H9 (cell line): ENCODE results near the gene C6orf136. TPM values are rescaled to one million over a fixed set of nuclear protein-coding genes. Genes with fewer than 3 reads are reported as not detected.

Source experiments
- DNase-seq: peaks from one replicate; pipeline ENCODE4 v3.0.0-alpha.2; 2017
- H2AFZ ChIP-seq: one replicate; pipeline ENCODE4 v1.6.1; 2013; ENCODE audit warnings: mild to moderate bottlenecking, low read length, control low read depth, moderate library complexity
- H2AK5ac ChIP-seq: 2 replicates; pipeline ENCODE4 v1.6.1; 2013; ENCODE audit warnings: low read length, control low read depth, mixed read lengths; ENCODE audit not compliant: insufficient read length
- H2BK120ac ChIP-seq: one replicate; pipeline ENCODE4 v1.6.1; 2013; ENCODE audit warnings: low read depth, mild to moderate bottlenecking, low read length, control low read depth, inconsistent platforms; ENCODE audit not compliant: poor library complexity, severe bottlenecking
- H2BK12ac ChIP-seq: 2 replicates; pipeline ENCODE4 v1.6.1; 2013; ENCODE audit warnings: low read length, control low read depth, mixed read lengths, low read depth; ENCODE audit not compliant: insufficient read length
- H2BK15ac ChIP-seq: 2 replicates; pipeline ENCODE4 v1.6.1; 2013; ENCODE audit warnings: low read depth, low read length, control low read depth
- H2BK20ac ChIP-seq: one replicate; pipeline ENCODE4 v1.6.1; 2013; ENCODE audit warnings: low read depth, mild to moderate bottlenecking, low read length, control low read depth, inconsistent platforms; ENCODE audit not compliant: poor library complexity, severe bottlenecking
- H2BK5ac ChIP-seq: 2 replicates; pipeline ENCODE4 v1.6.1; 2013; ENCODE audit warnings: low read length, control low read depth, mixed read lengths; ENCODE audit not compliant: insufficient read length
- H3K14ac ChIP-seq: 2 replicates; pipeline ENCODE4 v1.6.1; 2013; ENCODE audit warnings: low read length, control low read depth; ENCODE audit not compliant: insufficient read depth
- H3K18ac ChIP-seq: 2 replicates; pipeline ENCODE4 v1.6.1; 2013; ENCODE audit warnings: low read depth, mild to moderate bottlenecking, mixed read lengths, low read length, control low read depth; ENCODE audit not compliant: insufficient read length
- H3K23ac ChIP-seq: 2 replicates; pipeline ENCODE4 v1.6.1; 2013; ENCODE audit warnings: low read length, control low read depth, mixed read lengths, low read depth; ENCODE audit not compliant: insufficient read length
- H3K23me2 ChIP-seq: 2 replicates; pipeline ENCODE4 v1.6.1; 2013; ENCODE audit warnings: low read depth, mild to moderate bottlenecking, mixed read lengths, low read length, control low read depth; ENCODE audit not compliant: insufficient read length, poor library complexity, severe bottlenecking
- H3K27ac ChIP-seq: 2 replicates; pipeline ENCODE4 v1.5.1; 2013; ENCODE audit warnings: low read length, control low read depth, mixed read lengths, low read depth; ENCODE audit not compliant: insufficient read length
- H3K27me3 ChIP-seq: 2 replicates; pipeline ENCODE4 v1.6.1; 2013; ENCODE audit warnings: low read length, control low read depth, inconsistent platforms; ENCODE audit not compliant: insufficient read depth
- H3K4ac ChIP-seq: 2 replicates; pipeline ENCODE4 v1.6.1; 2013; ENCODE audit warnings: low read depth, mild to moderate bottlenecking, control low read depth, inconsistent platforms, low read length, moderate library complexity
- H3K4me1 ChIP-seq: 2 replicates; pipeline ENCODE4 v1.6.1; 2013; ENCODE audit warnings: low read length, control low read depth, inconsistent platforms; ENCODE audit not compliant: insufficient read depth
- H3K4me2 ChIP-seq: 2 replicates; pipeline ENCODE4 v1.6.1; 2013; ENCODE audit warnings: low read length, control low read depth, mixed read lengths; ENCODE audit not compliant: insufficient read length, insufficient read depth
- H3K56ac ChIP-seq: 2 replicates; pipeline ENCODE4 v1.6.1; 2013; ENCODE audit warnings: low read depth, mild to moderate bottlenecking, mixed read lengths, low read length, control low read depth; ENCODE audit not compliant: insufficient read length
- H3K79me1 ChIP-seq: 2 replicates; pipeline ENCODE4 v1.6.1; 2013; ENCODE audit warnings: low read depth, mild to moderate bottlenecking, moderate library complexity, low read length, control low read depth, inconsistent platforms; ENCODE audit not compliant: insufficient read depth, poor library complexity, severe bottlenecking
- H3K79me2 ChIP-seq: 2 replicates; pipeline ENCODE4 v1.6.1; 2013; ENCODE audit warnings: low read length, control low read depth, inconsistent platforms; ENCODE audit not compliant: insufficient read depth
- H3K9ac ChIP-seq: 2 replicates; pipeline ENCODE4 v1.6.1; 2013; ENCODE audit warnings: low read length, control low read depth, mixed read lengths; ENCODE audit not compliant: insufficient read length; ENCODE audit errors: extremely low read depth
- H3K9me3 ChIP-seq: one replicate; pipeline ENCODE4 v1.6.1; 2013; ENCODE audit warnings: low read depth, low read length, inconsistent platforms; ENCODE audit not compliant: control insufficient read depth
- H3T11ph ChIP-seq: one replicate; pipeline ENCODE4 v1.6.1; 2013; ENCODE audit warnings: mild to moderate bottlenecking, low read length, control low read depth, inconsistent platforms
- H4K20me1 ChIP-seq: one replicate; pipeline ENCODE4 v1.6.1; 2013; ENCODE audit not compliant: control insufficient read depth, insufficient read length, insufficient read depth
- H4K5ac ChIP-seq: 2 replicates; pipeline ENCODE4 v1.6.1; 2013; ENCODE audit warnings: low read depth, mild to moderate bottlenecking, mixed read lengths, low read length, control low read depth; ENCODE audit not compliant: insufficient read length
- H4K8ac ChIP-seq: replicated peaks from 2 replicates; pipeline ENCODE4 v1.6.1; 2013; ENCODE audit warnings: low read length, control low read depth, mixed read lengths, low read depth; ENCODE audit not compliant: insufficient read length
- H4K91ac ChIP-seq: 2 replicates; pipeline ENCODE4 v1.6.1; 2013; ENCODE audit warnings: low read depth, mild to moderate bottlenecking, moderate library complexity, mixed read lengths, low read length, control low read depth; ENCODE audit not compliant: insufficient read length
- H3K27ac Mint-ChIP-seq, 3 experiments: 2 replicates in 2 of 3; 3 replicates in 1 of 3; pipeline ENCODE4 v1.8.0; 2020 to 2021; ENCODE audit warnings: mixed read lengths in 3 of 3, mild to moderate bottlenecking in 1 of 3, moderate library complexity in 1 of 3
- H3K27me3 Mint-ChIP-seq: 2 replicates; pipeline ENCODE4 v1.8.0; 2021; ENCODE audit warnings: low read depth, mild to moderate bottlenecking, moderate library complexity, mixed read lengths
- H3K36me3 Mint-ChIP-seq, 3 experiments: 2 replicates in 2 of 3; 3 replicates in 1 of 3; pipeline ENCODE4 v1.8.0; 2020 to 2021; ENCODE audit warnings: low read depth in 3 of 3, mixed read lengths in 3 of 3; ENCODE audit not compliant: insufficient read depth in 1 of 3
- H3K4me1 Mint-ChIP-seq, 2 experiments: 2 replicates each; pipeline ENCODE4 v1.8.0; 2020; ENCODE audit warnings: mixed read lengths in 2 of 2
- H3K4me3 Mint-ChIP-seq, 2 experiments: 2 replicates in 1 of 2; 3 replicates in 1 of 2; pipeline ENCODE4 v1.8.0; 2020 to 2021; ENCODE audit warnings: mild to moderate bottlenecking in 2 of 2, mixed read lengths in 2 of 2, moderate library complexity in 1 of 2
- H3K9me3 Mint-ChIP-seq, 2 experiments: 2 replicates in 1 of 2; 3 replicates in 1 of 2; pipeline ENCODE4 v1.8.0; 2020; ENCODE audit warnings: mild to moderate bottlenecking in 2 of 2, mixed read lengths in 2 of 2, moderate library complexity in 1 of 2
- WGBS: extraction: QIAGEN DNeasy Blood & Tissue Kit; methylation state at CpG from one replicate; pipeline ENCODE4 v1.1.7; 2013; ENCODE audit warnings: missing lambda C conversion rate, low lambda C conversion rate, mixed read lengths; ENCODE audit not compliant: insufficient read length; ENCODE audit errors: extremely low coverage; 5-methylcytosine and 5-hydroxymethylcytosine counted together
- total RNA-seq: library from RNA; stranded (reverse); gene quantifications from 2 replicates; pipeline ENCODE4 v1.2.1, GENCODE V29; 2021
- TF ChIP-seq, protein P1 (sequence below): fragments of 200-600 bp; sonication (generic); conservative IDR thresholded peaks from 3 replicates; pipeline ENCODE4 v1.8.0; 2021; ENCODE audit warnings: antibody characterized with exemption, mild to moderate bottlenecking

C6orf136 gene
- total RNA-seq, 1 experiment from 2014 or later = 22.2 TPM

DNA sequence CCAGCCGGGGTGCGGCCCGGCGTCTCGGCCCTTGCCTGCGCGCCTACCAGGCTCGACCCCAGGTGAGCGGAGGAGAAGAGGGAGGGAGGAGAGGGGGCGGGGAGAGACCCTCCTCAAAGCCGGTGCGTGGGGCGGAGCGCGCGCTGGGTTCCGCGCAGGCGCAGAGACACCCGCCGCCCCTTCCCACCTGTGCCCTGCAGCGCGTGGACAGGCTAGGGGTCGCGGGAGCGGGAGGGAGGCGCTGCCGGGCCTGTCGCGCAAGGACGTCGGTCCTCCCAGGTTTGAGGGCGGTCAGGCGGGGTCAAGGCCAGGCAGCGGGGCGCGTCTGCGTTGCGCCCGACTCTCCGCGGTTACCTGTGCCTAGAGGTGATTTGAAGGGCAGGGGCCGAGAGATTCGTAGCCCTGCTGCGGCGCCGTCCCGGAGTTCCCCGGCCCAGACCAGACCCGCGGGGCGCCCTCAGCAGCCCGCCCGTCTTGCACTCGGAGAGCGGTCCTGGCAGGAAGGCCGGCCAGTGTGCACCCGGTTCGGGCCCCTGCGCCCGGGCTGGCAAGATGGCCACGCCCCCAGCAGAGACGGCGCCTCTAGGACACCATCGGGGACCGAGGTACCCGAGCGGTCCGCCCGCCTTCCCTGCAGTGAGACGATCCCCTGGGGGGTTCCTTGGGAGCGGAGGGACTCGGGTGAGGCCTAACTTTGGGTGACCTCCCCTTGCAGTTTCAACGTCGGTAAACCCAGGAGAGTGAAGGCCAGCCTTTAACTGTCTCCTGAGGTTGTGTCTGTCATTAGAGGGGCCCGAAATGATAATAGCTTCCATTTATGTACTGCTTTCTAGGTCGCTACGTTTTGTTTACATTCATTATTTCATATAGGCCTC, 546 bp downstream of the C6orf136 start:
- Histone ChIP-seq H2AFZ (no peak overlapping the region), H3T11ph (no peak overlapping the region), H3K79me2 (no peaks in the 10 kb centered on the region), H2BK15ac (no peak overlapping the region), H3K4me2 (peak overlapping the region; percentile 76), H4K8ac (no peak overlapping the region), H4K91ac (no peak overlapping the region), H3K9me3 (no peaks in the 10 kb centered on the region), H3K9ac (peak overlapping the region; percentile 70), H2BK5ac (peak overlapping the region; percentile 61), H3K79me1 (peaks cover 2% of the 10 kb centered on the region), H3K18ac (peak overlapping the region; percentile 85), H4K5ac (no peak overlapping the region), H3K4me1 (no peaks in the 10 kb centered on the region), H4K20me1 (no peaks in the 10 kb centered on the region), H3K56ac (no peak overlapping the region), H3K14ac (peak overlapping the region; percentile 83), H3K23ac (no peak overlapping the region), H2AK5ac (no peak overlapping the region), H3K4ac (no peak overlapping the region), H2BK20ac (no peak overlapping the region), H2BK12ac (no peak overlapping the region), H2BK120ac (no peak overlapping the region), H3K27me3 (no peaks in the 10 kb centered on the region), H3K23me2 (peaks cover 8% of the 10 kb centered on the region), H3K27ac (no peak overlapping the region)
- peak overlapping the region; percentile 85 to 94 for H3K4me3 Mint-ChIP-seq
- DNase-seq = peak; percentile 89
- peaks cover 17 to 65% (median 57%) of the 10 kb centered on the region in 3 experiments for H3K36me3 Mint-ChIP-seq
- H3K27ac Mint-ChIP-seq = peak overlapping the region in 2 of 3 experiments; percentile 35 to 90; a peak in 3 of 7 replicates
- no CpG with 5 or more reads among the region's 78 CpGs for WGBS
- TF ChIP-seq, protein P1, sequence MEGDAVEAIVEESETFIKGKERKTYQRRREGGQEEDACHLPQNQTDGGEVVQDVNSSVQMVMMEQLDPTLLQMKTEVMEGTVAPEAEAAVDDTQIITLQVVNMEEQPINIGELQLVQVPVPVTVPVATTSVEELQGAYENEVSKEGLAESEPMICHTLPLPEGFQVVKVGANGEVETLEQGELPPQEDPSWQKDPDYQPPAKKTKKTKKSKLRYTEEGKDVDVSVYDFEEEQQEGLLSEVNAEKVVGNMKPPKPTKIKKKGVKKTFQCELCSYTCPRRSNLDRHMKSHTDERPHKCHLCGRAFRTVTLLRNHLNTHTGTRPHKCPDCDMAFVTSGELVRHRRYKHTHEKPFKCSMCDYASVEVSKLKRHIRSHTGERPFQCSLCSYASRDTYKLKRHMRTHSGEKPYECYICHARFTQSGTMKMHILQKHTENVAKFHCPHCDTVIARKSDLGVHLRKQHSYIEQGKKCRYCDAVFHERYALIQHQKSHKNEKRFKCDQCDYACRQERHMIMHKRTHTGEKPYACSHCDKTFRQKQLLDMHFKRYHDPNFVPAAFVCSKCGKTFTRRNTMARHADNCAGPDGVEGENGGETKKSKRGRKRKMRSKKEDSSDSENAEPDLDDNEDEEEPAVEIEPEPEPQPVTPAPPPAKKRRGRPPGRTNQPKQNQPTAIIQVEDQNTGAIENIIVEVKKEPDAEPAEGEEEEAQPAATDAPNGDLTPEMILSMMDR = no peak
- no peaks in the 10 kb centered on the region for H3K27me3 Mint-ChIP-seq
- peaks cover 14 to 17% of the 10 kb centered on the region in 2 experiments for H3K4me1 Mint-ChIP-seq
- H3K9me3 Mint-ChIP-seq = no peaks in the 10 kb centered on the region
